Measurements from ENCODE around the gene TSACC. TPM values are rescaled to one million over a fixed set of nuclear protein-coding genes. Genes with fewer than 3 reads are reported as not detected.

TSACC gene
- total and polyA plus RNA-seq, 2 experiments from 2014 or later = 1.3 TPM; not detected in 1

DNA sequence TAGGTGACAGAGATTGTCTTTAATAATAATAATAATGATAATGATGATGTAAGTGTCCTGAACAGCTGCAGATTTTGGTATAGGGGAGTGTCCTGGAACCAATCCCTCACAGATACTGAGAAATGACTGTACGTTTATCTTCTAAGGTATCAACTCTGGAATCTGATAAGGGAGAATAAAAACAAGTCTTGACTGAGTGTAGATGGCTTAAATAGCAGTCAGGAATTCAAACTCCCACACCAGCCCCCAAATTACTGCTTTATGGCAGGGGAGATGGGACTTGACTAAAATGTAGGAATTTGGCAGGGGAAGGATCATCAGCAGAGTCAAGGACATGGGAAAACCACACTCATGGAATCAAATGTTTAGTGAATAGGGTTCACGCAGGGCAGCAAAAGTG, 33.1 kb upstream of the TSACC start:
- no peak overlapping the region for H2AFZ ChIP-seq
- WGBS, 2 experiments (ENCODE audit: low coverage in 1 of 2, low lambda C conversion rate in 2 of 2, missing lambda C conversion rate in 2 of 2) = 85 to 87% methylated on average over 2 of the region's 2 CpGs
- H3K36me3 ChIP-seq (ENCODE audit: low read depth) = peaks cover 35% of the 10 kb centered on the region

GRCh38 chr1:156308078-156308477, 30.2 kb upstream of the TSACC start:
- Histone ChIP-seq H3K4me3 (no peak overlapping the region), H3F3A (ENCODE audit: insufficient read depth) (peaks cover 50% of the 10 kb centered on the region), H3K4me1 (ENCODE audit: insufficient read depth) (peaks cover 8% of the 10 kb centered on the region; the same call in 1 of the 2 replicates), H3K36me3 (ENCODE audit: low read depth) (peaks cover 63% of the 10 kb centered on the region), H3K9me2 (ENCODE audit: insufficient read depth) (no peaks in the 10 kb centered on the region), H3K27me3 (replicated peaks; ENCODE audit: insufficient read depth) (no peaks in the 10 kb centered on the region), H3K9me3 (ENCODE audit: low read depth) (no peaks in the 10 kb centered on the region), H3K9ac (no peak overlapping the region), H3K4me2 (ENCODE audit: unreplicated experiment) (no peak overlapping the region), H4K20me1 (ENCODE audit: insufficient read depth) (no peaks in the 10 kb centered on the region), H3K79me2 (ENCODE audit: insufficient read depth) (0 out of 2 replicates have a peak, but pooled peaks cover 5% of the 10 kb centered on the region), H3K27ac (no peak overlapping the region), H2AFZ (no peak overlapping the region)
- TF ChIP-seq EZH2phosphoT487 (IDR thresholded peaks at IDR 0.05; ENCODE audit: insufficient read depth, low read depth) (no peak), EZH2 (IDR thresholded peaks at IDR 0.05; ENCODE audit: insufficient read depth, poor library complexity, severe bottlenecking) (no peak)
- in situ Hi-C loops (cut with MboI) = no loop called here
- peak; percentile 60 for DNase-seq

More for the DNA sequence above, 33.1 kb upstream of the TSACC start:
- H3K79me2 ChIP-seq (ENCODE audit: insufficient read depth) = no peaks in the 10 kb centered on the region
- no peaks in the 10 kb centered on the region for H3K4me1 ChIP-seq (ENCODE audit: insufficient read depth)
- H3F3A ChIP-seq (ENCODE audit: insufficient read depth) = peaks cover 28% of the 10 kb centered on the region
- no peaks in the 10 kb centered on the region for H3K9me3 ChIP-seq (ENCODE audit: low read depth)
- no peak overlapping the region for H3K4me3 ChIP-seq
- in situ Hi-C loops (cut with MboI) = no loop called here
- no peaks in the 10 kb centered on the region for H4K20me1 ChIP-seq (ENCODE audit: insufficient read depth)
- H3K27me3 ChIP-seq (replicated peaks; ENCODE audit: insufficient read depth) = no peaks in the 10 kb centered on the region
- H3K27ac ChIP-seq = no peak overlapping the region
- H3K9ac ChIP-seq = no peak overlapping the region
- H3K9me2 ChIP-seq (ENCODE audit: insufficient read depth) = no peaks in the 10 kb centered on the region
- no peak overlapping the region for H3K4me2 ChIP-seq (ENCODE audit: unreplicated experiment)
- no peak for DNase-seq
- no peak for TF ChIP-seq EZH2phosphoT487 (IDR thresholded peaks at IDR 0.05; ENCODE audit: insufficient read depth, low read depth)
- no peak for TF ChIP-seq EZH2 (IDR thresholded peaks at IDR 0.05; ENCODE audit: insufficient read depth, poor library complexity, severe bottlenecking)

- peak; percentile 60 for DNase-seq
- no peak overlapping the region for H3K4me2 ChIP-seq (ENCODE audit: unreplicated experiment)
- peaks cover 50% of the 10 kb centered on the region for H3F3A ChIP-seq (ENCODE audit: insufficient read depth)
- H3K9me3 ChIP-seq (ENCODE audit: low read depth) = no peaks in the 10 kb centered on the region
- in situ Hi-C loops (cut with MboI) = no loop called here
- no peaks in the 10 kb centered on the region for H3K9me2 ChIP-seq (ENCODE audit: insufficient read depth)
- no peak overlapping the region for H3K9ac ChIP-seq
- no peaks in the 10 kb centered on the region for H4K20me1 ChIP-seq (ENCODE audit: insufficient read depth)
- peaks cover 79% of the 10 kb centered on the region for H3K36me3 ChIP-seq (ENCODE audit: low read depth)
- H3K4me1 ChIP-seq (ENCODE audit: insufficient read depth) = peaks cover 8% of the 10 kb centered on the region; the same call in 1 of the 2 replicates
- no peaks in the 10 kb centered on the region for H3K27me3 ChIP-seq (replicated peaks; ENCODE audit: insufficient read depth)
- H2AFZ ChIP-seq = no peak overlapping the region
- 68 to 71% methylated on average over 6 of the region's 6 CpGs for WGBS, 2 experiments (ENCODE audit: low coverage in 1 of 2, low lambda C conversion rate in 2 of 2, missing lambda C conversion rate in 2 of 2)
- TF ChIP-seq EZH2 (IDR thresholded peaks at IDR 0.05; ENCODE audit: insufficient read depth, poor library complexity, severe bottlenecking) = no peak
- TF ChIP-seq EZH2phosphoT487 (IDR thresholded peaks at IDR 0.05; ENCODE audit: insufficient read depth, low read depth) = no peak
- H3K27ac ChIP-seq = peak overlapping the region; percentile 24
- no peak overlapping the region for H3K4me3 ChIP-seq
- H3K79me2 ChIP-seq (ENCODE audit: insufficient read depth) = 0 out of 2 replicates have a peak, but pooled peaks cover 6% of the 10 kb centered on the region
Observed at GRCh38 chr1:156310962-156311361, 27.4 kb upstream of the TSACC start.

DNA sequence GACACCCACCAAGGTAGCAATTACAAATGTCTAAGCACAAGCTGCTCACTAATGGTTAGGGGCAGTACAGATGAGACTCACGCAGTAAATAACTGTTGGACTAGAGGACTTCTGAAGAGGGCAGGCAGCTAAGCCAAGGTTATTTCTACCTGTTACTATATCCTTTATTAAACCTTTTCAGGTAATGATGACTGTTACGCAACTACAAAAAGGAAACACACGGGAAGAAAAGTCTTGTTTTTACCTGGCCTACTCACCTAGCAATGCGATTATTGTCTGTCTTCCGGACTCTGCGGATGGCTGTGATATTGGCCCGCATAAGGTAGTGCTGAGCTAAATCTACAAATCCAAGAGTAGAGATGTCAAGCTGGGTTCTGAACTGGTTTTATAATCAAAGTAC, 21.4 kb upstream of the TSACC start:
- Histone ChIP-seq H3K9me3 (ENCODE audit: low read depth) (no peaks in the 10 kb centered on the region), H3K9ac (no peak overlapping the region), H3K79me2 (ENCODE audit: insufficient read depth) (peaks cover 47% of the 10 kb centered on the region), H3K4me1 (ENCODE audit: insufficient read depth) (no peaks in the 10 kb centered on the region), H3K27me3 (replicated peaks; ENCODE audit: insufficient read depth) (no peaks in the 10 kb centered on the region), H3F3A (ENCODE audit: insufficient read depth) (peaks cover 47% of the 10 kb centered on the region), H2AFZ (no peak overlapping the region), H4K20me1 (ENCODE audit: insufficient read depth) (no peaks in the 10 kb centered on the region), H3K4me3 (no peak overlapping the region), H3K4me2 (ENCODE audit: unreplicated experiment) (no peak overlapping the region), H3K9me2 (ENCODE audit: insufficient read depth) (no peaks in the 10 kb centered on the region), H3K36me3 (ENCODE audit: low read depth) (peaks cover 84% of the 10 kb centered on the region), H3K27ac (no peak overlapping the region)
- WGBS, 2 experiments (ENCODE audit: low coverage in 1 of 2, low lambda C conversion rate in 2 of 2, missing lambda C conversion rate in 2 of 2) = 92 to 93% methylated on average over 7 of the region's 7 CpGs
- in situ Hi-C loops (cut with MboI) = no loop called here
- TF ChIP-seq EZH2 (IDR thresholded peaks at IDR 0.05; ENCODE audit: insufficient read depth, poor library complexity, severe bottlenecking) (no peak), EZH2phosphoT487 (IDR thresholded peaks at IDR 0.05; ENCODE audit: insufficient read depth, low read depth) (no peak)
- DNase-seq = no peak

GRCh38 chr1:156319664-156320063, 18.7 kb upstream of the TSACC start:
- H3K9me2 ChIP-seq (ENCODE audit: insufficient read depth) = no peaks in the 10 kb centered on the region
- no peak overlapping the region for H3K27ac ChIP-seq
- H3K4me3 ChIP-seq = no peak overlapping the region
- no peaks in the 10 kb centered on the region for H3K27me3 ChIP-seq (replicated peaks; ENCODE audit: insufficient read depth)
- WGBS, 2 experiments (ENCODE audit: low coverage in 1 of 2, low lambda C conversion rate in 2 of 2, missing lambda C conversion rate in 2 of 2) = 73 to 74% methylated on average over 1 of the region's 1 CpG
- DNase-seq = peak; percentile 49
- peaks cover 82% of the 10 kb centered on the region for H3K36me3 ChIP-seq (ENCODE audit: low read depth)
- no peak overlapping the region for H3K4me2 ChIP-seq (ENCODE audit: unreplicated experiment)
- no peaks in the 10 kb centered on the region for H3K4me1 ChIP-seq (ENCODE audit: insufficient read depth)
- no peak overlapping the region for H2AFZ ChIP-seq
- H4K20me1 ChIP-seq (ENCODE audit: insufficient read depth) = no peaks in the 10 kb centered on the region
- no peak overlapping the region for H3K9ac ChIP-seq
- TF ChIP-seq EZH2phosphoT487 (IDR thresholded peaks at IDR 0.05; ENCODE audit: insufficient read depth, low read depth) (no peak), EZH2 (IDR thresholded peaks at IDR 0.05; ENCODE audit: insufficient read depth, poor library complexity, severe bottlenecking) (no peak)
- peaks cover 52% of the 10 kb centered on the region for H3K79me2 ChIP-seq (ENCODE audit: insufficient read depth)
- H3K9me3 ChIP-seq (ENCODE audit: low read depth) = no peaks in the 10 kb centered on the region
- peaks cover 39% of the 10 kb centered on the region for H3F3A ChIP-seq (ENCODE audit: insufficient read depth)
- in situ Hi-C loops (cut with MboI) = no loop called here

All from GM23248 (cell line).